H9 (cell line): ENCODE results near the gene TBC1D5. TPM values are rescaled to one million over a fixed set of nuclear protein-coding genes. Genes with fewer than 3 reads are reported as not detected.

Source experiments
- DNase-seq: peaks from one replicate; pipeline ENCODE4 v3.0.0-alpha.2; 2017
- H2AFZ ChIP-seq: one replicate; pipeline ENCODE4 v1.6.1; 2013; ENCODE audit warnings: mild to moderate bottlenecking, low read length, control low read depth, moderate library complexity
- H2AK5ac ChIP-seq: 2 replicates; pipeline ENCODE4 v1.6.1; 2013; ENCODE audit warnings: low read length, control low read depth, mixed read lengths; ENCODE audit not compliant: insufficient read length
- H2BK120ac ChIP-seq: one replicate; pipeline ENCODE4 v1.6.1; 2013; ENCODE audit warnings: low read depth, mild to moderate bottlenecking, low read length, control low read depth, inconsistent platforms; ENCODE audit not compliant: poor library complexity, severe bottlenecking
- H2BK12ac ChIP-seq: 2 replicates; pipeline ENCODE4 v1.6.1; 2013; ENCODE audit warnings: low read length, control low read depth, mixed read lengths, low read depth; ENCODE audit not compliant: insufficient read length
- H2BK15ac ChIP-seq: 2 replicates; pipeline ENCODE4 v1.6.1; 2013; ENCODE audit warnings: low read depth, low read length, control low read depth
- H2BK20ac ChIP-seq: one replicate; pipeline ENCODE4 v1.6.1; 2013; ENCODE audit warnings: low read depth, mild to moderate bottlenecking, low read length, control low read depth, inconsistent platforms; ENCODE audit not compliant: poor library complexity, severe bottlenecking
- H2BK5ac ChIP-seq: 2 replicates; pipeline ENCODE4 v1.6.1; 2013; ENCODE audit warnings: low read length, control low read depth, mixed read lengths; ENCODE audit not compliant: insufficient read length
- H3K14ac ChIP-seq: 2 replicates; pipeline ENCODE4 v1.6.1; 2013; ENCODE audit warnings: low read length, control low read depth; ENCODE audit not compliant: insufficient read depth
- H3K18ac ChIP-seq: 2 replicates; pipeline ENCODE4 v1.6.1; 2013; ENCODE audit warnings: low read depth, mild to moderate bottlenecking, mixed read lengths, low read length, control low read depth; ENCODE audit not compliant: insufficient read length
- H3K23ac ChIP-seq: 2 replicates; pipeline ENCODE4 v1.6.1; 2013; ENCODE audit warnings: low read length, control low read depth, mixed read lengths, low read depth; ENCODE audit not compliant: insufficient read length
- H3K23me2 ChIP-seq: 2 replicates; pipeline ENCODE4 v1.6.1; 2013; ENCODE audit warnings: low read depth, mild to moderate bottlenecking, mixed read lengths, low read length, control low read depth; ENCODE audit not compliant: insufficient read length, poor library complexity, severe bottlenecking
- H3K27ac ChIP-seq: 2 replicates; pipeline ENCODE4 v1.5.1; 2013; ENCODE audit warnings: low read length, control low read depth, mixed read lengths, low read depth; ENCODE audit not compliant: insufficient read length
- H3K27me3 ChIP-seq: 2 replicates; pipeline ENCODE4 v1.6.1; 2013; ENCODE audit warnings: low read length, control low read depth, inconsistent platforms; ENCODE audit not compliant: insufficient read depth
- H3K4ac ChIP-seq: 2 replicates; pipeline ENCODE4 v1.6.1; 2013; ENCODE audit warnings: low read depth, mild to moderate bottlenecking, control low read depth, inconsistent platforms, low read length, moderate library complexity
- H3K4me1 ChIP-seq: 2 replicates; pipeline ENCODE4 v1.6.1; 2013; ENCODE audit warnings: low read length, control low read depth, inconsistent platforms; ENCODE audit not compliant: insufficient read depth
- H3K4me2 ChIP-seq: 2 replicates; pipeline ENCODE4 v1.6.1; 2013; ENCODE audit warnings: low read length, control low read depth, mixed read lengths; ENCODE audit not compliant: insufficient read length, insufficient read depth
- H3K56ac ChIP-seq: 2 replicates; pipeline ENCODE4 v1.6.1; 2013; ENCODE audit warnings: low read depth, mild to moderate bottlenecking, mixed read lengths, low read length, control low read depth; ENCODE audit not compliant: insufficient read length
- H3K79me1 ChIP-seq: 2 replicates; pipeline ENCODE4 v1.6.1; 2013; ENCODE audit warnings: low read depth, mild to moderate bottlenecking, moderate library complexity, low read length, control low read depth, inconsistent platforms; ENCODE audit not compliant: insufficient read depth, poor library complexity, severe bottlenecking
- H3K79me2 ChIP-seq: 2 replicates; pipeline ENCODE4 v1.6.1; 2013; ENCODE audit warnings: low read length, control low read depth, inconsistent platforms; ENCODE audit not compliant: insufficient read depth
- H3K9ac ChIP-seq: 2 replicates; pipeline ENCODE4 v1.6.1; 2013; ENCODE audit warnings: low read length, control low read depth, mixed read lengths; ENCODE audit not compliant: insufficient read length; ENCODE audit errors: extremely low read depth
- H3K9me3 ChIP-seq: one replicate; pipeline ENCODE4 v1.6.1; 2013; ENCODE audit warnings: low read depth, low read length, inconsistent platforms; ENCODE audit not compliant: control insufficient read depth
- H3T11ph ChIP-seq: one replicate; pipeline ENCODE4 v1.6.1; 2013; ENCODE audit warnings: mild to moderate bottlenecking, low read length, control low read depth, inconsistent platforms
- H4K20me1 ChIP-seq: one replicate; pipeline ENCODE4 v1.6.1; 2013; ENCODE audit not compliant: control insufficient read depth, insufficient read length, insufficient read depth
- H4K5ac ChIP-seq: 2 replicates; pipeline ENCODE4 v1.6.1; 2013; ENCODE audit warnings: low read depth, mild to moderate bottlenecking, mixed read lengths, low read length, control low read depth; ENCODE audit not compliant: insufficient read length
- H4K8ac ChIP-seq: replicated peaks from 2 replicates; pipeline ENCODE4 v1.6.1; 2013; ENCODE audit warnings: low read length, control low read depth, mixed read lengths, low read depth; ENCODE audit not compliant: insufficient read length
- H4K91ac ChIP-seq: 2 replicates; pipeline ENCODE4 v1.6.1; 2013; ENCODE audit warnings: low read depth, mild to moderate bottlenecking, moderate library complexity, mixed read lengths, low read length, control low read depth; ENCODE audit not compliant: insufficient read length
- H3K27ac Mint-ChIP-seq, 3 experiments: 2 replicates in 2 of 3; 3 replicates in 1 of 3; pipeline ENCODE4 v1.8.0; 2020 to 2021; ENCODE audit warnings: mixed read lengths in 3 of 3, mild to moderate bottlenecking in 1 of 3, moderate library complexity in 1 of 3
- H3K27me3 Mint-ChIP-seq: 2 replicates; pipeline ENCODE4 v1.8.0; 2021; ENCODE audit warnings: low read depth, mild to moderate bottlenecking, moderate library complexity, mixed read lengths
- H3K36me3 Mint-ChIP-seq, 3 experiments: 2 replicates in 2 of 3; 3 replicates in 1 of 3; pipeline ENCODE4 v1.8.0; 2020 to 2021; ENCODE audit warnings: low read depth in 3 of 3, mixed read lengths in 3 of 3; ENCODE audit not compliant: insufficient read depth in 1 of 3
- H3K4me1 Mint-ChIP-seq, 2 experiments: 2 replicates each; pipeline ENCODE4 v1.8.0; 2020; ENCODE audit warnings: mixed read lengths in 2 of 2
- H3K4me3 Mint-ChIP-seq, 2 experiments: 2 replicates in 1 of 2; 3 replicates in 1 of 2; pipeline ENCODE4 v1.8.0; 2020 to 2021; ENCODE audit warnings: mild to moderate bottlenecking in 2 of 2, mixed read lengths in 2 of 2, moderate library complexity in 1 of 2
- H3K9me3 Mint-ChIP-seq, 2 experiments: 2 replicates in 1 of 2; 3 replicates in 1 of 2; pipeline ENCODE4 v1.8.0; 2020; ENCODE audit warnings: mild to moderate bottlenecking in 2 of 2, mixed read lengths in 2 of 2, moderate library complexity in 1 of 2
- CTCF ChIP-seq: fragments of 200-600 bp; sonication (generic); conservative IDR thresholded peaks from 3 replicates; pipeline ENCODE4 v1.8.0; 2021; ENCODE audit warnings: antibody characterized with exemption, mild to moderate bottlenecking
- WGBS: extraction: QIAGEN DNeasy Blood & Tissue Kit; methylation state at CpG from one replicate; pipeline ENCODE4 v1.1.7; 2013; ENCODE audit warnings: missing lambda C conversion rate, low lambda C conversion rate, mixed read lengths; ENCODE audit not compliant: insufficient read length; ENCODE audit errors: extremely low coverage; 5-methylcytosine and 5-hydroxymethylcytosine counted together
- total RNA-seq: library from RNA; stranded (reverse); gene quantifications from 2 replicates; pipeline ENCODE4 v1.2.1, GENCODE V29; 2021

TBC1D5 gene
- total RNA-seq, 1 experiment from 2014 or later, result 25.0 TPM

DNA sequence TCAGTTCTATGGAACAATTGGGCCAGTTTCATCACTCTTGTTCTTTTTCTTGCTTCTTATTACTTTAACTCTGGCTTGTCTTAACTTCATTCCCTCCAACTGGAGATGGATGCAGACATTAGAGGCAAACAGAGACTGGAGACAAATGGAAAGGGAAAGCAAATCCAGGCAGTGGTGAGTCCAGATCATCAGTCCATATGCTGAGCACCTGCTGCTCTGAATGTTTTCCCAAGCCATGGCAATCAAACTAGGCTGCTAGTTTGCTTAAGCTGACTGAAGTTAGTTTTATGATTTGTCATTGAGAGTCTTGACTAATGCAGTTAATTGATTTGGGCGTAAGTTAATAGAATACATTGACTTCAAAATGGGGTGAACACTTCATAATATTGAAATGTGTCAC is 41.0 kb upstream of the TBC1D5 start:
- Histone ChIP-seq H3K4ac (no peak overlapping the region), H3K23me2 (no peaks in the 10 kb centered on the region), H3K14ac (no peak overlapping the region), H2BK20ac (no peak overlapping the region), H2AFZ (no peak overlapping the region), H3K4me2 (no peak overlapping the region), H3K18ac (no peak overlapping the region), H4K8ac (no peak overlapping the region), H3K56ac (no peak overlapping the region), H2BK5ac (no peak overlapping the region), H2BK120ac (no peak overlapping the region), H3K9ac (no peak overlapping the region), H4K91ac (no peak overlapping the region), H2BK15ac (no peak overlapping the region), H3K9me3 (no peaks in the 10 kb centered on the region), H3T11ph (no peak overlapping the region), H4K20me1 (no peaks in the 10 kb centered on the region), H3K27me3 (no peaks in the 10 kb centered on the region), H2BK12ac (no peak overlapping the region), H4K5ac (no peak overlapping the region), H3K27ac (no peak overlapping the region), H3K4me1 (no peaks in the 10 kb centered on the region), H3K79me1 (no peaks in the 10 kb centered on the region), H3K23ac (no peak overlapping the region), H3K79me2 (no peaks in the 10 kb centered on the region), H2AK5ac (no peak overlapping the region)
- Mint-ChIP-seq H3K4me1 (peaks cover 3 to 4% of the 10 kb centered on the region in 2 experiments; a peak in 2 of 4 replicates), H3K27me3 (no peaks in the 10 kb centered on the region; the same call in 1 of the 2 replicates), H3K4me3 (no peak overlapping the region), H3K27ac (no peak overlapping the region), H3K36me3 (no peaks in the 10 kb centered on the region), H3K9me3 (peaks cover 0 to 5% of the 10 kb centered on the region in 2 experiments; a peak in 2 of 5 replicates)
- no peak for TF ChIP-seq CTCF
- no peak for DNase-seq
- no CpG with 5 or more reads among the region's 1 CpG for WGBS
